Nephron (organoid): ENCODE measurements around the gene PMS1.

Experiments used
- H3K27ac Mint-ChIP-seq, 3 experiments: 2 replicates each; pipeline ENCODE4 v1.8.0; 2020; ENCODE audit warnings: mixed read lengths in 3 of 3, mild to moderate bottlenecking in 2 of 3, moderate library complexity in 1 of 3
- H3K27me3 Mint-ChIP-seq: 2 replicates; pipeline ENCODE4 v1.8.0; 2021; ENCODE audit warnings: low read depth, mild to moderate bottlenecking, moderate library complexity, mixed read lengths
- H3K36me3 Mint-ChIP-seq: 2 replicates; pipeline ENCODE4 v1.8.0; 2020; ENCODE audit warnings: low read depth, mixed read lengths
- H3K4me1 Mint-ChIP-seq: 2 replicates; pipeline ENCODE4 v1.8.0; 2020; ENCODE audit warnings: mixed read lengths
- H3K4me3 Mint-ChIP-seq, 3 experiments: 2 replicates each; pipeline ENCODE4 v1.8.0; 2020; ENCODE audit warnings: mild to moderate bottlenecking in 3 of 3, mixed read lengths in 3 of 3, moderate library complexity in 2 of 3
- H3K9me3 Mint-ChIP-seq: 2 replicates; pipeline ENCODE4 v1.8.0; 2020; ENCODE audit warnings: mixed read lengths
- TF ChIP-seq, protein P1 (sequence below), 3 experiments: fragments of 200-600 bp; sonication (generic); IDR thresholded peaks; one replicate each; pipeline ENCODE4 v1.5.0; 2021; ENCODE audit warnings: antibody characterized with exemption in 3 of 3; ENCODE audit not compliant: unreplicated experiment in 3 of 3

The PMS1 gene

DNA sequence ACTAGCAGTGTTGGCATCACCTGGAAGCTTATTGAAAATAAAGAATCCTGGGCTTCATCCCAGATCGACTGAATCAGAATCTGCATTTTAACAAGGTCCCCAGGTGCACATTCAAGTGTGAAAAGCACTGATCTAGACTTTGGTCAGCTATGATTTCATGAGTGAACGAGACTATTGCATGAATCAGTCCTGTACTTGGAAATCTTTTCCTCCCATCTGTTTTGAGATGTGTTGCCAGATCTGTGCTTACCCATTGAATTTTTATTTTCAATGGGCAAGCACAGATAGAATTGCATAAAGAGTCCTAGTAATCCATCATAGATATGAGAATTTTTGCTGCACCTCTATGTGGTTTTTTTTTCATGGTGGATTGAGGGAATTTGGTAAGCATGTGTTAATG is 64.0 kb downstream of the PMS1 start:
- Mint-ChIP-seq H3K4me1 (peaks cover 10% of the 10 kb centered on the region), H3K27ac (no peak overlapping the region), H3K9me3 (no peaks in the 10 kb centered on the region), H3K36me3 (peaks cover 39% of the 10 kb centered on the region), H3K27me3 (no peaks in the 10 kb centered on the region), H3K4me3 (no peak overlapping the region)
- TF ChIP-seq, protein P1, sequence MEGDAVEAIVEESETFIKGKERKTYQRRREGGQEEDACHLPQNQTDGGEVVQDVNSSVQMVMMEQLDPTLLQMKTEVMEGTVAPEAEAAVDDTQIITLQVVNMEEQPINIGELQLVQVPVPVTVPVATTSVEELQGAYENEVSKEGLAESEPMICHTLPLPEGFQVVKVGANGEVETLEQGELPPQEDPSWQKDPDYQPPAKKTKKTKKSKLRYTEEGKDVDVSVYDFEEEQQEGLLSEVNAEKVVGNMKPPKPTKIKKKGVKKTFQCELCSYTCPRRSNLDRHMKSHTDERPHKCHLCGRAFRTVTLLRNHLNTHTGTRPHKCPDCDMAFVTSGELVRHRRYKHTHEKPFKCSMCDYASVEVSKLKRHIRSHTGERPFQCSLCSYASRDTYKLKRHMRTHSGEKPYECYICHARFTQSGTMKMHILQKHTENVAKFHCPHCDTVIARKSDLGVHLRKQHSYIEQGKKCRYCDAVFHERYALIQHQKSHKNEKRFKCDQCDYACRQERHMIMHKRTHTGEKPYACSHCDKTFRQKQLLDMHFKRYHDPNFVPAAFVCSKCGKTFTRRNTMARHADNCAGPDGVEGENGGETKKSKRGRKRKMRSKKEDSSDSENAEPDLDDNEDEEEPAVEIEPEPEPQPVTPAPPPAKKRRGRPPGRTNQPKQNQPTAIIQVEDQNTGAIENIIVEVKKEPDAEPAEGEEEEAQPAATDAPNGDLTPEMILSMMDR (IDR thresholded peaks at IDR 0.05; ENCODE audit: unreplicated experiment in 3 of 3): no peak

GRCh38 chr2:189849550-189849949 is 65.3 kb downstream of the PMS1 start:
- TF ChIP-seq, protein P1 (IDR thresholded peaks at IDR 0.05; ENCODE audit: unreplicated experiment in 3 of 3): no peak
- Mint-ChIP-seq H3K9me3 (no peaks in the 10 kb centered on the region), H3K4me1 (peaks cover 10% of the 10 kb centered on the region), H3K27me3 (no peaks in the 10 kb centered on the region), H3K4me3 (no peak overlapping the region), H3K36me3 (peaks cover 31% of the 10 kb centered on the region), H3K27ac (no peak overlapping the region)

- Mint-ChIP-seq H3K4me1 (peaks cover 10% of the 10 kb centered on the region), H3K9me3 (no peaks in the 10 kb centered on the region), H3K4me3 (no peak overlapping the region), H3K36me3 (peaks cover 32% of the 10 kb centered on the region), H3K27ac (no peak overlapping the region), H3K27me3 (no peaks in the 10 kb centered on the region)
- TF ChIP-seq, protein P1 (IDR thresholded peaks at IDR 0.05; ENCODE audit: unreplicated experiment in 3 of 3): no peak
Observed at GRCh38 chr2:189851174-189851826, 67.0 kb downstream of the PMS1 start.

DNA sequence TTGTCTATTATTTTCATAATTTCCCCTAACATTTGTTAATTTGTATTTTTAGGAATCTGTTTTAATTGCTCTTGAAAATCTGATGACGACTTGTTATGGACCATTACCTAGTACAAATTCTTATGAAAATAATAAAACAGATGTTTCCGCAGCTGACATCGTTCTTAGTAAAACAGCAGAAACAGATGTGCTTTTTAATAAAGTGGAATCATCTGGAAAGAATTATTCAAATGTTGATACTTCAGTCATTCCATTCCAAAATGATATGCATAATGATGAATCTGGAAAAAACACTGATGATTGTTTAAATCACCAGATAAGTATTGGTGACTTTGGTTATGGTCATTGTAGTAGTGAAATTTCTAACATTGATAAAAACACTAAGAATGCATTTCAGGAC is 69.9 kb downstream of the PMS1 start:
- no peak overlapping the region for H3K27ac Mint-ChIP-seq
- H3K4me1 Mint-ChIP-seq: peaks cover 10% of the 10 kb centered on the region

GRCh38 chr2:189854940-189855339 is 70.7 kb downstream of the PMS1 start:
- Mint-ChIP-seq H3K27ac (no peak overlapping the region), H3K4me1 (peaks cover 9% of the 10 kb centered on the region), H3K9me3 (no peaks in the 10 kb centered on the region), H3K27me3 (no peaks in the 10 kb centered on the region), H3K4me3 (no peak overlapping the region), H3K36me3 (peaks cover 17% of the 10 kb centered on the region)
- TF ChIP-seq, protein P1 (IDR thresholded peaks at IDR 0.05; ENCODE audit: unreplicated experiment in 3 of 3): no peak

More for the DNA sequence above, 69.9 kb downstream of the PMS1 start:
- TF ChIP-seq, protein P1 (IDR thresholded peaks at IDR 0.05; ENCODE audit: unreplicated experiment in 3 of 3): no peak
- Mint-ChIP-seq H3K36me3 (peaks cover 18% of the 10 kb centered on the region), H3K9me3 (no peaks in the 10 kb centered on the region), H3K4me3 (no peak overlapping the region), H3K27me3 (no peaks in the 10 kb centered on the region)

DNA sequence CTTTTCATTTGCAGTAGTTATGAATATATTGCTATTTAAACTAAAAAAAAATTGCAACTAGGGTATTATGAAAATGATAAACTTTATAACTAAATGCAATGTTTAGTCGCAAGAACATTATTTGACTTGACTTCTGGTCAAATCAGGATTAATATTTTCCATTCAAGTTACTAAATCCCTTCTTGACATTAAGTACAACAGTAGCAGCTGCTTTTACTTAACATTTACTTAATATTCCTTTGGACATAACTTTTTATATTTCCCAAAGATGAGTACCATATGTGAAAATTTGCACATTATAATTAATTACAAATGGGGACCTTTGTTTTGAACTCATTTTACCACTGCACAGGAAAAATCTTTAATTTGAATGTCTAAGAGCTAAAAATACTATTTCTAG is 74.0 kb downstream of the PMS1 start:
- TF ChIP-seq, protein P1 (IDR thresholded peaks at IDR 0.05; ENCODE audit: unreplicated experiment in 3 of 3): no peak

More for the DNA sequence above, 74.0 kb downstream of the PMS1 start:
- peaks cover 6% of the 10 kb centered on the region for H3K9me3 Mint-ChIP-seq
- peaks cover 35% of the 10 kb centered on the region for H3K36me3 Mint-ChIP-seq
- no peak overlapping the region for H3K4me3 Mint-ChIP-seq
- H3K27me3 Mint-ChIP-seq: no peaks in the 10 kb centered on the region
- no peak overlapping the region for H3K27ac Mint-ChIP-seq
- no peaks in the 10 kb centered on the region for H3K4me1 Mint-ChIP-seq
